Dermis microvascular lymphatic vessel endothelial cell (primary cell): ENCODE data around the gene ANKRD22. TPM values are rescaled to one million over a fixed set of nuclear protein-coding genes. Genes with fewer than 3 reads are reported as not detected.
A peak's percentile ranks its signal among the peaks of the same experiment; 100 is the strongest.

Experiments
- DNase-seq, 2 donors: peaks; one replicate each; pipeline versions ENCODE4 v3.0.0 to v3.0.0-alpha.2; 2010; ENCODE audit warnings: low read depth in 2 of 2
- total RNA-seq: library from RNA; depleted of rRNA; stranded (reverse); fragments of >200 nt; gene quantifications from 2 replicates; pipeline ENCODE4 v1.2.1, GENCODE V29; 2014

ANKRD22 gene
- not detected in 2 replicates for total RNA-seq

GRCh38 chr10:88851706-88852105 is at the start of gene ANKRD22:
Gene ANKRD22 (minus strand): TSS chr10:88851844. CDS start chr10:88851607, 237 bp downstream.
- DNase-seq: no peak

DNA sequence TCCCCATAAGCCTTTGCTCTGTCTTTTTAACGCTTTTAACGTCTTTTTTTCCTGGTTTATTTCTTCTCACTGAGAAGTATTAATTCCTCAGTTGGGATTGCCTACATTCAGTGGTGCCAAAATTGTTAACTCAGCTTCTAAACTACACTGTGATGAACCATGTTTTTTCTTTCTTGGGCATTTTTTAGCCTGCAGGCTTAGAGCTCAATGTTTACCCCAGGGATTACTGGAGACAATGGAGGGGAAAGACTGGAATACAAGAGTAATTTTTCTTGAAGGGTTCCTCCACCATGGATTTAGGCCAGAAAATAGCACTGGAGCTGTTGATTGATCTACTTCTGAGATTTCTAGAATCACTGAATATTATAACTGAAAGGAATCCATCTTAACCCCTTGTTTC is 48.2 kb upstream of the ANKRD22 start:
- DNase-seq: no peak

DNA sequence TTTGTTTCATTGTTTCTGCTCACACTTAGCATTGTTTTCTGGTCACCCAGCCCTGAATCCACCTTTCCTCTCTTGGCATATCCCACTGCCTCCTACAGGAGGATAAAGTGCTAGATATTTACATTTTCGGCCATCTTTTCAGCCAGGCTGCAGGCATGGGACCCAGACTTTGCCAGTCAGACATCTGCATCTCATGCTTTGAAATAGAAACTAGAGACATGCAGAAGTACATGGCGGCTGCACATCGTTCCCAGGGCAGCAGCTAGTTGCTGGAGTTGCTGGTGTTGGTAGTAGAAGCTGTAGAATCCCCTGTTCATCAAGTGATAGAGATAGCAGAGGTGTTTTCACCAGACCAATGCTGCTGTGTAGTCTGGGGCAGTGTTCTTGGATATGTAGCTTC is 47.1 kb upstream of the ANKRD22 start:
- no peak for DNase-seq

DNA sequence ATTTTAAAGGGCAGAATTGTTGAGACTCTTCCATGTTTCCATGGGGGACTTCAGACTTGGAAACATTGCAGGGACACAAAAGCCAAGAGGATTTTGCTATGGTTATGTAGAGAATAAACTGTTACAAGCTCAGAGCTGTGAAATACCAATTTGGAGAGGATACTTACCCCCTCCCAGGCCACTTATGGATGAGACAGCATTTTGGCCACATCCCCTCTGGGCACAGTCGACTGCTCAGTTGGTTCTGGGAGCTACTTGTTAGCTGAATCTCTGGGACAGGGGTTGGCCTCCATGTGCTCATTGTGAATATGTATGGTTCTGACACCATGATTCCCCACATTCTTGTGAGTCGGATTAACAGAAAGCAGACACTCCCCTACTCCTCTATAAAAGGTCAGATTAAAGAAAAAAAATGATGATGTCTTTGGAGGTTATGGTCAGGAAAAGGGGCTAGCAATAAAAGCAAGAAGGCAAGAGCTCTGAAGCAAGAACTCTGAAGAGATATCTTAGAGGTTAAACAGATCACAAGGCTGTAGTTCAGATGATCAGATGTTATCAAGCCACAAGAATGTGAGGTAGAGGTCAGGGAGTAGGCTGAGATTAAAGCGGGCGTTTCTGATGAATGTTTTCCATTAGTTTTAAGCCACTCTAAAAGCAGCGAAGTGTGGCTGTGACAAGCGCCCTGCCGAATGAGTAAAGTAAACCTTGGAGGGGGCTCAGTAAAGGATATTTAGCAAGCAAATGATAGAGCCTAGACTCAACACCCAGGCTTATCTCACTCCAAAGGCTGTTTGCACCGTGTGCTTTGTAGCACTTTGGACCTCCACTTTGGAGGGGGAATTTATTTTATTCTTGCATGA is 45.6 kb upstream of the ANKRD22 start:
- no peak for DNase-seq

GRCh38 chr10:88896372-88896993 is 44.8 kb upstream of the ANKRD22 start:
- no peak for DNase-seq

- DNase-seq: no peak
Observed at GRCh38 chr10:88895250-88895649, 43.6 kb upstream of the ANKRD22 start.

- no peak for DNase-seq
Observed at GRCh38 chr10:88893611-88894010, 42.0 kb upstream of the ANKRD22 start.

DNA sequence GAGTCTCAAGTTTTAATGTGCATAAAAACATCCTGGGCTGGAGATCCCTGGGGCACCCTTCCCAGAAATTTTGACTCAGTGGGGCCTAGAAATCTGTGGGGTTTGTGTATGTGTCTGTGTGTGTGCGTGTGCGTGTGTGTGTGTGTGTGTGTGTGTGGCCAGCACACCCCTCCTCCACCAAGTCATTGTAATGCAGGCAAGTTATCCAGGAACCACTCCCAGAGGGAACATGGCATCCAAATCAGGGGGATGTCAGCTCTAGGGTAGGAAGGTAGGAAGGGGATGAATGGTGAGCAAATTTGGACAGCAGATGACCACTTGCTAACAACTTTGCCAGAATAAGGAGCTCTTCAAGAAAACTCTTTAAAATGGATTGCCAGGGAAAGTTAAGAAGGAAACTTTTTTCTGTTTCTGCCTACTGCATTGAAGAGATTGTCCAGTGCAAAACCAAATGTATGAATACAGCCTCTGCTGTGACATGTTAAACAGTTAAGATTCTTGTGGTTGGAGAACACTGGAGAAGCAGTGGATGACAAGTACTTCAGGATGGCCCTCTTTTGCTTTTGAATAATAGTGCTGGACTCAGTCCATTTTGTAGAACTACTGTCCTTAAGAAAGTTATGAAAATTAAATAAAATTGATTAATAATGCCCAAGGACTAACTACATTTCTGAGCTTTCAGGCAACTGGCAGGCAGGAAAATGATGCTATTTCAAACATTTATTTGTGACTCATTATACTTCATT is 40.8 kb upstream of the ANKRD22 start:
- DNase-seq: no peak

DNA sequence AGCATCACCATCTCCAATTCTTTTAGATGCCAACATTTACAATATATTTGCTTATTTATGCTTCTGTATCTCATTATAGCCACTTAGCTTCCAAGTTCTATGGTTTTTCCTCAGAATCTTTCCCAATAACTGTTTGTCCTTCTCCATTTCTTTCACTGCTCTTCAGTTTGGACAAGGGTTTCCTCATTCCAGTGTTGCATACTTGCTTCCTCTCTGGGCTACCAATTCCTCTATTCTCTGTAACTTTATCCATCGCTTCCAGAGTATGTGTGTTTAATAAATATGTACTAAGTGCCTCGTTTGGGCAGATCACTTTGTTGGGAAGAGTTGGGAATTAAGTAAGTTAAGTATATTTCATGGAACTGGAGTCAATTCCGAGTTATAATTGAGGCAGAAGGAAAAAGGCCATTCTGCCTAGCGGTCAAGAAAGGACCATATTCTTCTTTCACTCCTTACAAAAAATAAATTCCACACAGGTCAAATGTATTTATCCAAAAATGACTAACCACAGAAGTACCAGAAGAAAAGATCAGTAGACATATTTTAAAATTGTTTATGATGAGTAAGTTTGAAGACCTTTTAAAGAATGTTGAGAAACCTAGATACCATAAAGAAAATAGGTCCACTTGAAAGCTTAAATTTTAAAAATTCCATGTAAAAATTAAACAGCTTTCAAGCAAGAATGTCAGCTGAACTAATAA is 39.2 kb upstream of the ANKRD22 start:
- no peak for DNase-seq

- no peak for DNase-seq
Observed at GRCh38 chr10:88889559-88890337, 38.1 kb upstream of the ANKRD22 start.

- DNase-seq: no peak
Observed at GRCh38 chr10:88888810-88889445, 37.3 kb upstream of the ANKRD22 start.

- DNase-seq: no peak
Observed at GRCh38 chr10:88886557-88886956, 34.9 kb upstream of the ANKRD22 start.

DNA sequence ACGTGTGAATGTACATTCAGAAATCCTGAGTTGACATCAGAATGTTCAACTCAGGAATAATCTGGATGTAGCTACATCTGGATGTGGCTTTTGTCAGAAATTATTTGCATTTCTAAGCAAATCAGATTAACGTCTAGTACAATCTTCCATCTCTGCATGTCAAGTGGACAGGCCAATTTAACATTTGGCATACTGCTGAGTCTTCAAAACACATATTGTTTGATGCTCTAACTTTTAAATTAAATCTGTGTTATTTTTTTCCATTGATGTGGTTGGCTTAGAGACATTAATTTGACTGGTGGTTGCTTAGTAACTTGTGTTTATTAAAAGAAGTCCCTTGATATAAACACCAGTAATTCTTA is 31.8 kb upstream of the ANKRD22 start:
- DNase-seq: no peak

DNA sequence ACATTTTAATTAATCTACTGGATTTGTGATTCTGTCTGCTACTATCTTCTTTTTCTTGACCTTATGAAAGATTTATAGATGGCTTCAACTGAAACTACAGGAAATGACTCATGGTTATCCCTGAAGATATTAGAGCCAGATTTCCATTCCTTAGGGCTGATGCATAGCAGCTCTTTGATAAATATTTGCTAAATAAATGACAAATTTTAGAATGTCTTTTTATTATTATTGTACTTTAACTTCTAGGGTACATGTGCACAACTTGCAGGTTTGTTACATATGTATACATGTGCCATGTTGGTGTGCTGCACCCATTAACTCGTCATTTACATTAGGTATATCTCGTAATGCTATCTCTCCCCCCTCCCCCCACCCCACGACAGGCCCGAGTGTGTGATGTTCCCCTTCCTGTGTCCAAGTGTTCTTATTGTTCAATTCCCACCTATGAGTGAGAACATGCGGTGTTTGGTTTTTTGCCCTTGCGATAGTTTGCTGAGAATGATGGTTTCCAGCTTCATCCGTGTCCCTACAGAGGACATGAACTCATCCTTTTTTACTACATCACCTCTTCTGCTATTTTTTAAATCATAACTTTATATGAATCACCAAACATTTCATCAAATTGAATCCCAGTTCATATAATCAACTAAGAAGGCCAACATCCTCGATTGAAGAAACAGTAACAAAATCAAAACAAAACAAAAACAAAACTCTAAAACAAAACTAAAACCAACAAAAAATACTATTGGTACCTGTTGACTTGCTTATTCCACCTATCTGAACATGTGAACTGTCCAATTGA is 31.2 kb upstream of the ANKRD22 start:
- DNase-seq: peak in 1 of 2 donors; percentile 58

DNA sequence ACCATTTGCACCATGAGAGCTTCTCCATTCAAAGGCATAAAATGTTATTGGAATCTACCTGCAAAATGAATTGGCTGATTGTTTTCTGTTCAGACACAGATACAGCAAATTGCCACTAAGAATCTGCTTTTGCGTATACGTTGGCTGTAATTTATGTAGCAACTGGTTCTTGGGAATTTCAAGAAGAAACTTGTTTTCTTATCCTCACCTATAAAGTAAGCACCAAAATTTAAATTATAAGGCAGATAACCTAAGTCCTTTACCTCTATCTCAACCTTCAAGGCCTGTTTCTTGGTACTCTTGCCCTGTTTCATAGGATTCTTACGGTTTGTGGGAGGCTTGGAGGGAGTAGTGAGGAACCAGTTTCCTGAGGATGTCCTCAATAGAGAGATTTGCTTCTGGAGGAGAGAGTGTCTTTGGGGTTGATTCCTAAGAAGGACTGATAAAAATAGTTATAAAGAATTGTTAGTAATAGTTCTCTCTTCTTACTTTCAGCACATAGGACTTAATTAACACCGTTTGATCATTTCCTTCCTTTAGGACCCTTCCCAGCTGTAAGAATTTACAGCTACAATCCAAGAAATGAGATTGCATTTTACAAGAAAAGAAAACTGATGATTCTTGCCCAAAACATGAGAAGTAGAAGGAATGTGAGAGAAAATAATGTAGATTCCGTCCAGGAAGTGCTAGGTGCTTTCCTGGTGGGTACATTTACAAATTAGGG is 30.4 kb upstream of the ANKRD22 start:
- peak in 1 of 2 donors; percentile 1 for DNase-seq

DNA sequence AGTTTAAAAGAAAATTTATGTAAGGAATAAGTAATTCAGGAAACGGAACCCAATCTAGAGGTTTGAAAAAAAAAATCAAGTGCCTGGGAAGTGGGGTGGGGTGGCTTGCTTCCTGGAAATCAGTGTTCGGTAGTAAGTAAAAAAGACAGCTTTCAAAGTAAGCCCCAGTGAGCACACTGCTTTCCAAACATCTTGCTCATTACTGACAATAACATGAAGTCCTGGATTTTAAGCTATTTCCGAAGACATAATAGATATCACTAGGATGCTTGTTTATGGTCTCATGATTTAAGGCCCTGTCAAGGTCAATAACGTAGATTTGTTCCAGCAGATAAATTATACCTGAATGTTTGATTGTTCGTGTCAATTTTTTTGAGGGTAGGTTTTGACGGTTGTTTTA is 29.7 kb upstream of the ANKRD22 start:
- no peak for DNase-seq

DNA sequence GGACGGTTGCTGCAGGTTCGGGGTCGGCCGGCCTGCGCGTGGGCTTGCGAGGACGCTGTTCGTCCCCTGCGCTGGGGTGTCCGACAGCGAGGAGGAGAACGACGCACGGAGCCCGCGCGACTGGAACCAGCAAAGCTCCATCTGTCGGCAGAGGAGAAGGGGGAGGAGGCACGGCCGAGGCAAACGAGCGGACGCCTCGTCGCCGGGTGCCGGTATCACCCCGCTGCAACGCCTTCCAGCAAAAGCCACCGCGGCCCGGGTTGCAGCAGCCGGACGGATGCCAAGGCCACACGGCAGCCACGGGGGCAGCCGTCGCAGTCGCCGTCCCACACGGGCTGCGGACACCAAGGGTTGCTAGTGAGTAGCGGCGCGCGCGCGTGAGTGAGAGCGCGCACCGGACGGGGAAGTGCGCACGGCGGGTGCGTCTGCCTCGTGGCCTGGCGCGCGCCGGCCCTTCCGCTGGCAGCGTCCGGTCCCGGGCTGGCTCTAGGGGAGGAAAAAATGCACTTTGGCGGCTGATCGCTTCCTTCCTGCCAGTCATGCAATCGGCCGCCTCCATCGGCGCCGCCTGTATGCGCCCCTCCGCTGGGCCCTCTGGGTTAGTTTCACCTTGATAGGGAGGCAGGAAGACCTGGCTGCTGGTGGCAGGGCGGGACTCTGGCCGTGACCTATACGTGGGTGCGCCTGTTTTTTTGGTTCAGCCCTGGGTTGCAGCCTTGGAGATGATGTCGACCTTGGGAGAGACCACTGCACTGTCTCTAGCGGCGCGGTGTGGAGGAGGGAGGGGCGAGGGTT is 28.8 kb upstream of the ANKRD22 start:
- peak; percentile 73 to 85 for DNase-seq
